ENCODE data around the gene CTSZ. TPM values are rescaled to one million over a fixed set of nuclear protein-coding genes. Genes with fewer than 3 reads are reported as not detected.

Gene CTSZ
- total and polyA plus RNA-seq, 10 of the 15 experiments (the other 5 are each of a cell fraction or from before 2014, with no cell fraction given) = 6.0 to 301 (median 154) TPM

GRCh38 chr20:59007665-59008511 lies 834 bp upstream of the CTSZ start (continued):
- TF ChIP-seq REST (IDR thresholded peaks at IDR 0.05; ENCODE audit: low read depth, low read length) = no peak; the same call in 1 of the 2 replicates
- no peak for TF ChIP-seq PRDM15 (CRISPR knock-in tag; IDR thresholded peaks at IDR 0.05)
- peak; percentile 86; the same call in 1 of the 2 replicates for TF ChIP-seq MTA3 (IDR thresholded peaks at IDR 0.05; ENCODE audit: borderline replicate concordance, low read length)
- peak; percentile 81 for TF ChIP-seq JUND (IDR thresholded peaks at IDR 0.05; ENCODE audit: low read depth, low read length)
- no peak for TF ChIP-seq LARP7 (IDR thresholded peaks at IDR 0.05)
- peak; percentile 95 for TF ChIP-seq RELB (IDR thresholded peaks at IDR 0.05; ENCODE audit: low read depth)
- TF ChIP-seq SMAD5 (IDR thresholded peaks at IDR 0.05; ENCODE audit: low read depth) = 0 out of 2 replicates have a peak, but pooled peaks have one; percentile 34
- peak; percentile 76 for TF ChIP-seq PBX3 (IDR thresholded peaks at IDR 0.05; ENCODE audit: insufficient replicate concordance, low read depth, low read length)
- TF ChIP-seq MYC (IDR thresholded peaks at IDR 0.05; ENCODE audit: insufficient read depth, insufficient read length, insufficient replicate concordance, low read length, severe bottlenecking) = no peak
- no peak for TF ChIP-seq GABPA (IDR thresholded peaks at IDR 0.05; ENCODE audit: low read depth)
- no peak for TF ChIP-seq RB1 (IDR thresholded peaks at IDR 0.05; ENCODE audit: borderline replicate concordance)
- no peak for TF ChIP-seq RBBP5 (conservative IDR thresholded peaks at IDR 0.05)
- TF ChIP-seq ZBTB40 (IDR thresholded peaks at IDR 0.05; ENCODE audit: borderline replicate concordance) = no peak
- TF ChIP-seq BCL11A (IDR thresholded peaks at IDR 0.05; ENCODE audit: low read depth, low read length) = peak; percentile 99

Data from GM12878 (cell line).